ENCODE data around the gene OR4K14.

The OR4K14 gene

DNA sequence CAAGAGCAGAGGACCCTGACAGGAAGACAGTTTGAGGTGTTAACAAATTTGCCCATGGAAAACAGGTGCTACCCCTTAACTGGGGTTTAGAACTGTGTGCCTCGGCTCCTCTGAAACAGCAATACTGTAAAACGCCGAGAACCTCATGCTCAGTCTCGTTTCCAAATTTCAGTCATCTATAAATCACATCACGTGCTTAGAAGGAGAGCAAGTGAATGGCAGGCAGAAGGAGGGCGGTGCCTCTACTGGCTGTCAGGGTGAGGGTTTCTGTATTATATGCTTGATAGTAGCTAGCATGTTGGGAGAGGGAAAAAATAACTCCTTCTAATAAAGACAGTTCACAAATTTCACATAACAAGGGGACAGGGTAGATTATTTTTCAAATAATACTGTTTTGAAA, 12.0 kb upstream of the OR4K14 start:
- Histone ChIP-seq H3K4me3 (ENCODE audit: low read depth, low read length) (no peak overlapping the region), H3K9me3 (ENCODE audit: severe bottlenecking) (no peaks in the 10 kb centered on the region), H3K27me3 (ENCODE audit: insufficient read depth, low read depth, severe bottlenecking) (peaks cover 45% of the 10 kb centered on the region), H3K36me3 (no peaks in the 10 kb centered on the region), H3K27ac (no peak overlapping the region)
- DNase-seq: no peak
- TF ChIP-seq CTCF (IDR thresholded peaks at IDR 0.05; ENCODE audit: low read depth, low read length): no peak

GRCh38 chr14:20008156-20008555, 11.0 kb downstream of the OR4K14 start:
- no peak for DNase-seq
- Histone ChIP-seq H3K4me3 (ENCODE audit: low read depth, low read length) (no peak overlapping the region), H3K27ac (no peak overlapping the region), H3K27me3 (ENCODE audit: insufficient read depth, low read depth, severe bottlenecking) (peaks cover 21% of the 10 kb centered on the region), H3K36me3 (no peaks in the 10 kb centered on the region), H3K9me3 (ENCODE audit: severe bottlenecking) (no peaks in the 10 kb centered on the region)
- TF ChIP-seq CTCF (IDR thresholded peaks at IDR 0.05; ENCODE audit: low read depth, low read length): no peak

- no peak for DNase-seq
Observed at GRCh38 chr14:20002319-20002718, 16.8 kb downstream of the OR4K14 start.

DNA sequence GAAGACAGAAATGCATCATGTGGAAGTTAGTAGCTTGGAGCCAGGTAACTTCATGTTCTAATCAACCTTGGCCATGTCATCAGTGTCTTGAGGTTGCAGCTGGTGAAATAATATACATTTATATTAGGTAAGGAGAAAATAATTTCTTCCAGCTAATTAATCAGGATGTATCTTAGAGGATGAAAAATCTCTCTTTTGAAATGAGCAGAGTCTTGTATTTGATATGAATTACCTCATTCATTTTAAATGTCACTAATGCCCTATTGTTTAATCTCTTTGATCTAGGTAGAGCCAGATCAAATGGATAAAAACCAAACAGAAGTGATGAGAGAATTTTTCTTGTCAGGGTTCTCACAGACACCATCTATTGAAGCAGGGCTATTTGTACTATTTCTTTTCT, 17.2 kb downstream of the OR4K14 start, which contains the start of gene OR4Q2:
OR4Q2 (plus strand) TSS at position 301 of the 400 bp plus-strand sequence.
- H3K9me3 ChIP-seq (ENCODE audit: severe bottlenecking): no peaks in the 10 kb centered on the region
- H3K27me3 ChIP-seq (ENCODE audit: insufficient read depth, low read depth, severe bottlenecking): peaks cover 9% of the 10 kb centered on the region
- no peak for TF ChIP-seq CTCF (IDR thresholded peaks at IDR 0.05; ENCODE audit: low read depth, low read length)
- no peak for DNase-seq
- no peaks in the 10 kb centered on the region for H3K36me3 ChIP-seq
- no peak within 1 kb of the TSS for H3K4me3 ChIP-seq (ENCODE audit: low read depth, low read length)
- H3K27ac ChIP-seq: no peak within 1 kb of the TSS

More at GRCh38 chr14:20002319-20002718, 16.8 kb downstream of the OR4K14 start:
- H3K27ac ChIP-seq: no peak overlapping the region
- no peaks in the 10 kb centered on the region for H3K9me3 ChIP-seq (ENCODE audit: severe bottlenecking)
- TF ChIP-seq CTCF (IDR thresholded peaks at IDR 0.05; ENCODE audit: low read depth, low read length): no peak
- peaks cover 9% of the 10 kb centered on the region for H3K27me3 ChIP-seq (ENCODE audit: insufficient read depth, low read depth, severe bottlenecking)
- no peak overlapping the region for H3K4me3 ChIP-seq (ENCODE audit: low read depth, low read length)
- no peaks in the 10 kb centered on the region for H3K36me3 ChIP-seq

DNA sequence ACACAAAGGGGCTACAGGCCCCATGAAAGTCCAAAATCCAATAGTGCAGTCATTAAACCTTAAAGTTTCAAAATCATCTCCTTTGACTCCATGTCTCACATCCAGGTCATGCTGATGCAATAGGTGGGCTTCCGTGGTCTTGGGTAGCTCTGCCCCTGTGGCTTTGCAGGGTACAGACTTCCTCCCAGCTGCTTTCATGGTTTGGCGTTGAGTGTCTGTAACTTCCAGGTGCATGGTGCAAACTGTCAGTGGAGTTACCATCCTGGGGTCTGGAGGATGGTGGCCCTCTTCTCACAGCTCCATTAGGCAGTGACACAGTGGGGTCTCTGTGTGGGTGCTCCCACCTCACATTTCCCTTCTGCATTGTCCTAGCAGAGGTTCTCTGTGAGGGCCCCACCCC, 25.7 kb downstream of the OR4K14 start:
- Histone ChIP-seq H3K27me3 (ENCODE audit: insufficient read depth, low read depth, severe bottlenecking) (peaks cover 21% of the 10 kb centered on the region), H3K9me3 (ENCODE audit: severe bottlenecking) (no peaks in the 10 kb centered on the region)
- no peak for TF ChIP-seq CTCF (IDR thresholded peaks at IDR 0.05; ENCODE audit: low read depth, low read length)

GRCh38 chr14:19975291-19975690, 43.8 kb downstream of the OR4K14 start, which contains the start of gene OR4K15:
TSS of gene OR4K15 (plus strand) at chr14:19975591. CDS start at chr14:19975591, 0 bp downstream.
- TF ChIP-seq CTCF (IDR thresholded peaks at IDR 0.05; ENCODE audit: low read depth, low read length): no peak
- Histone ChIP-seq H3K4me3 (ENCODE audit: low read depth, low read length) (no peak within 1 kb of the TSS), H3K36me3 (no peaks in the 10 kb centered on the region), H3K27me3 (ENCODE audit: insufficient read depth, low read depth, severe bottlenecking) (no peaks in the 10 kb centered on the region), H3K9me3 (ENCODE audit: severe bottlenecking) (no peaks in the 10 kb centered on the region), H3K27ac (no peak within 1 kb of the TSS)
- no peak for DNase-seq

More for the DNA sequence above, 25.7 kb downstream of the OR4K14 start:
- no peak for DNase-seq
- Histone ChIP-seq H3K27ac (no peak overlapping the region), H3K36me3 (no peaks in the 10 kb centered on the region), H3K4me3 (ENCODE audit: low read depth, low read length) (no peak overlapping the region)

All from WERI-Rb-1 (cell line).